Right lobe of liver (tissue), 4 donors: ENCODE data around the gene PAX5.

Experiments used
- CTCF ChIP-seq, 4 donors: fragments of 200-600 bp in 3 of 4; fragments of 450-650 bp in 1 of 4; IDR thresholded peaks; one replicate each; pipeline versions ENCODE4 v1.5.1 to v1.8.0; 2016 to 2022; ENCODE audit warnings: antibody characterized with exemption in 4 of 4, mild to moderate bottlenecking in 2 of 4
- POLR2A ChIP-seq: fragments of 450-650 bp; IDR thresholded peaks from one replicate; pipeline ENCODE4 v1.6.1; 2017; ENCODE audit warnings: antibody characterized with exemption, mild to moderate bottlenecking
- donor health status: DM: no; HTN: no; CAD: no.
- donor health status: DM: no; HTN: no; CAD: no.
- donor health status: DM: no; HTN: yes; CAD: no.

GRCh38 chr9:36877239-36877638 lies 156.8 kb downstream of the PAX5 start:
- TF ChIP-seq CTCF (IDR thresholded peaks at IDR 0.05): no peak
- no peak for TF ChIP-seq POLR2A
